Breast epithelium (tissue), 4 donors: Measurements from ENCODE around the gene SERTAD1. TPM values are rescaled to one million over a fixed set of nuclear protein-coding genes. Genes with fewer than 3 reads are reported as not detected.
"Not testable (repeated sequence)": the region's sequence is repeated elsewhere in the genome, so short reads cannot be mapped to it uniquely, and the experiment has no call there.

Experiments used
- DNase-seq, 2 donors: peaks; one replicate each; pipeline ENCODE4 v3.0.0-alpha.2; 2019; ENCODE audit warnings: low spot score in 2 of 2
- H3K27ac ChIP-seq, 2 donors: fragments of 200-600 bp; sonication (generic) in 1 of 2; one replicate each; pipeline ENCODE4 v1.5.1; 2016 to 2019; ENCODE audit warnings: mild to moderate bottlenecking in 1 of 2
- H3K27me3 ChIP-seq, 2 donors: fragments of 200-600 bp; sonication (generic) in 1 of 2; one replicate each; pipeline versions ENCODE4 v1.5.1 to v1.6.0; 2017 to 2019; ENCODE audit warnings: control low read depth in 1 of 2, mild to moderate bottlenecking in 1 of 2
- H3K36me3 ChIP-seq: fragments of 200-600 bp; one replicate; pipeline ENCODE4 v1.5.1; 2019
- H3K4me1 ChIP-seq, 2 donors: fragments of 200-600 bp; sonication (generic); one replicate each; pipeline ENCODE4 v1.5.1; 2016 to 2019; ENCODE audit warnings: control low read depth in 1 of 2
- H3K4me3 ChIP-seq, 3 donors: fragments of 200-600 bp; sonication (generic); 1 replicate in 2 of 3; 2 replicates in 1 of 3; pipeline ENCODE4 v1.5.1; 2016 to 2019; ENCODE audit warnings: mild to moderate bottlenecking in 3 of 3, moderate library complexity in 2 of 3
- H3K9me3 ChIP-seq, 2 donors: fragments of 200-600 bp; sonication (generic) in 1 of 2; one replicate each; pipeline ENCODE4 v1.5.1; 2016 to 2019; ENCODE audit warnings: control low read depth in 1 of 2
- POLR2A ChIP-seq: fragments of 450-650 bp; IDR thresholded peaks from one replicate; pipeline ENCODE4 v1.6.1; 2016; ENCODE audit warnings: antibody characterized with exemption, mild to moderate bottlenecking, moderate library complexity
- POLR2AphosphoS5 ChIP-seq, 3 donors: sonication (generic); formaldehyde crosslinking; IDR thresholded peaks; one replicate each; pipeline ENCODE4 v1.6.1; 2017; ENCODE audit warnings: antibody characterized with exemption in 3 of 3
- intact Hi-C: fragments of 100-400 bp; cut with DNase I; formaldehyde crosslinking; loops from one replicate; pipeline ENCODE4 v1.15.1; 2023; ENCODE audit warnings: low total_unique reads
- total RNA-seq, 3 donors: library from RNA; depleted of rRNA; stranded (reverse); fragments of >200 nt; gene quantifications; one replicate each; pipeline ENCODE4 v1.1.0, GENCODE V29; 2016
- TF ChIP-seq, protein P1 (sequence below), 3 donors: fragments of 450-650 bp; IDR thresholded peaks; one replicate each; pipeline ENCODE4 v1.5.1; 2016 to 2017; ENCODE audit warnings: antibody characterized with exemption in 3 of 3, mild to moderate bottlenecking in 3 of 3, moderate library complexity in 3 of 3

SERTAD1 gene
- total RNA-seq, 3 donors from 2014 or later: 10.4 to 25.3 (median 18.0) TPM

DNA sequence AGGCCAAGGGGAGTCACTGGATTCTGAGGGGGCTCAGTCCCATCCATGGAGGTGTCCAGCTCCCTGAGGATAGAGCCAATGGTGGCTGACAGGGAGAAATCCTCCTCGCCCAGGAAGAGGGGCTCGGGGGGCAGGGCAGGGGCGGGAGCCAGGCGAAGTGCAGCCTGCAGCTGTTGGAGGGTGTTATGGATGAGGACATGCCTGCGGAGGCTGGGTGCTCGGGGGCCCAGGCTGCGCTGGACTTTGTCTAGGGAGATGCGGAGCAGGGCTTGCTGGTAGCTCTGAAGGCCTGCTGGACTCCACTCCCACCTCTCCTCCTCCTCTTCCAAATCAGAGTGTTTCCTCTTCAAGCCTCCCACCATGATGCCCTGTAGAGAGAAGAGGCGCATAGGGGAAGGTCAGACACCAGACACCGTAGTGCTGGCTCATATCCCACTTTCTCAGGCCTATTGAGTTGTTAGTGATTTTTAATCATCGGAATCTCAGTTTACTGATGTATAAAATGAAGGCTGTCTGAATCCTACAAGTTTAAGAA, 16.0 kb upstream of the SERTAD1 start:
- peak overlapping the region in 1 of 3 donors; percentile 95 for H3K4me3 ChIP-seq
- DNase-seq: no peak
- H3K4me1 ChIP-seq: peaks cover 0 to 20% of the 10 kb centered on the region in 2 donors
- intact Hi-C loops: no loop called here
- H3K27ac ChIP-seq: peak overlapping the region; percentile 98 to 99
- TF ChIP-seq POLR2AphosphoS5 (IDR thresholded peaks at IDR 0.05) (no peak), POLR2A (no peak)
- TF ChIP-seq, protein P1, sequence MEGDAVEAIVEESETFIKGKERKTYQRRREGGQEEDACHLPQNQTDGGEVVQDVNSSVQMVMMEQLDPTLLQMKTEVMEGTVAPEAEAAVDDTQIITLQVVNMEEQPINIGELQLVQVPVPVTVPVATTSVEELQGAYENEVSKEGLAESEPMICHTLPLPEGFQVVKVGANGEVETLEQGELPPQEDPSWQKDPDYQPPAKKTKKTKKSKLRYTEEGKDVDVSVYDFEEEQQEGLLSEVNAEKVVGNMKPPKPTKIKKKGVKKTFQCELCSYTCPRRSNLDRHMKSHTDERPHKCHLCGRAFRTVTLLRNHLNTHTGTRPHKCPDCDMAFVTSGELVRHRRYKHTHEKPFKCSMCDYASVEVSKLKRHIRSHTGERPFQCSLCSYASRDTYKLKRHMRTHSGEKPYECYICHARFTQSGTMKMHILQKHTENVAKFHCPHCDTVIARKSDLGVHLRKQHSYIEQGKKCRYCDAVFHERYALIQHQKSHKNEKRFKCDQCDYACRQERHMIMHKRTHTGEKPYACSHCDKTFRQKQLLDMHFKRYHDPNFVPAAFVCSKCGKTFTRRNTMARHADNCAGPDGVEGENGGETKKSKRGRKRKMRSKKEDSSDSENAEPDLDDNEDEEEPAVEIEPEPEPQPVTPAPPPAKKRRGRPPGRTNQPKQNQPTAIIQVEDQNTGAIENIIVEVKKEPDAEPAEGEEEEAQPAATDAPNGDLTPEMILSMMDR (IDR thresholded peaks at IDR 0.05): no peak
- no peaks in the 10 kb centered on the region for H3K9me3 ChIP-seq
- no peaks in the 10 kb centered on the region for H3K27me3 ChIP-seq
- H3K36me3 ChIP-seq: no peaks in the 10 kb centered on the region

DNA sequence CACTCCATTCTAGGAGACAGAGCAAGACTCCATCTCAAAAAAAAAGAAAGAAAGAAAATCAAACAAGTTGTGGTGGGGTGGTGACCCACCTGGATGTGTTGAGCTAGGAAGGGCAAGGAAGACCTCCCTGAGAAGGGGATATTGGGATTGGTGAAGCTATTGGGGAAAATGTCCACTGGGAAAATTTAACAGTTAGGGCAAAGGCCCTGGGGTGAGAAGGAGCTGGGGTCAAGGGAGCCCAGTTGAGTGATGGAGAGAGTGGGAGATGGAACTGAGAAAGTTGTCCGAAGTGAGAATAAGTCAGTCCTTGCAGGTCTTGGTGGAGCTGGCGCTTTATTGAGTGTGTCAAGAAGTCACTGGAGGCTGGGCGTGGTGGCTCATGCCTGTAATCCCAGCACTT, 12.5 kb upstream of the SERTAD1 start:
- intact Hi-C loops: no loop called here
- Histone ChIP-seq H3K36me3 (no peaks in the 10 kb centered on the region), H3K27me3 (no peaks in the 10 kb centered on the region), H3K4me1 (peaks cover 0 to 15% of the 10 kb centered on the region in 2 donors), H3K9me3 (no peaks in the 10 kb centered on the region), H3K27ac (no peak overlapping the region), H3K4me3 (no peak overlapping the region)
- TF ChIP-seq POLR2A (no peak), POLR2AphosphoS5 (IDR thresholded peaks at IDR 0.05) (no peak)
- TF ChIP-seq, protein P1 (IDR thresholded peaks at IDR 0.05): no peak
- no peak for DNase-seq

DNA sequence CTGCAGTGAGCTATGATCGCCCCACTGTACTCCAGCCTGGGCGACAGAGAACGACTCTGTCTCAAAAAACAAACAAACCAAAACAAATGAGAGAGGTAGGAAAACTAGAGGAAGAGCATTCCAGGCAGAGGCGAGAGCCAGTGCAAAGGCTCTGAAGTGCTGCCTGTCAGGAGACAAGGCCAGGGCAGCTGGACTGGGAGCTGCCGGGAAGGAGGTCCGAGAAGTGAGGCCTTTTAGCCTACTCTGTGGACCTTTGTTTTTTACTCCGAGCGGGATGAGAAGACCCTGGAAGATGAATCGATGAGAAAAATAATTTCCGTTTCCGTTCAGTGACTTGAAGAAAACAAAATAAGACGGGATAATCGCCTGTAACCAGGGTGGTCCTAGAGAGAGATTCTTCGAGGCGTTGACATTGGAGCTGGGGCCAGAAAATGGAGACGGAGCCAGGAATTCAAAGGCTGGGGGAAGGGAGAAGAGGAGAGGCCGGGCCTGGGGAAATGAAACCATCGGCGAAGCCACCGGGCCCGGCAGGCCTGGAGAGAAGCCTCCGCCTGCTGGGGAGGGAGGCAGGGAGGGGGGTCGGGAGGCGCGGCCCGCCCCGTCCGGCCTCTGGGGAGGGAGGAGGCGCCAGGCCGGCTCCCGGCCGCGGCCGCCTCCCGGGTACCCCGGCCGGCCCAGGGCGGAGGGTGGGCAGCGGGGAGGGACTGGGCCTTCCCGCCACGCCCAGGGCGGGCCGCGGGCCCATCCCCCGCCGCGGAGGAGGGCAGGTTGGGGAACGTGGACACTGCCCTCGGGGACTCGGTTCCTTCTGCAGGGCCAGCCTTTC, 7.8 kb upstream of the SERTAD1 start:
- Histone ChIP-seq H3K4me3 (peak overlapping the region; percentile 41 to 65 (median 51)), H3K27ac (peak overlapping the region; percentile 92 to 96), H3K9me3 (no peaks in the 10 kb centered on the region), H3K27me3 (no peaks in the 10 kb centered on the region), H3K36me3 (no peaks in the 10 kb centered on the region), H3K4me1 (no peaks in the 10 kb centered on the region)
- intact Hi-C loops: no loop called here
- TF ChIP-seq POLR2A (peak; percentile 53), POLR2AphosphoS5 (IDR thresholded peaks at IDR 0.05) (peak in 2 of 3 donors; percentile 79 to 82)
- TF ChIP-seq, protein P1 (IDR thresholded peaks at IDR 0.05): peak in 2 of 3 donors; percentile 7 to 13
- peak; percentile 87 to 88 for DNase-seq

DNA sequence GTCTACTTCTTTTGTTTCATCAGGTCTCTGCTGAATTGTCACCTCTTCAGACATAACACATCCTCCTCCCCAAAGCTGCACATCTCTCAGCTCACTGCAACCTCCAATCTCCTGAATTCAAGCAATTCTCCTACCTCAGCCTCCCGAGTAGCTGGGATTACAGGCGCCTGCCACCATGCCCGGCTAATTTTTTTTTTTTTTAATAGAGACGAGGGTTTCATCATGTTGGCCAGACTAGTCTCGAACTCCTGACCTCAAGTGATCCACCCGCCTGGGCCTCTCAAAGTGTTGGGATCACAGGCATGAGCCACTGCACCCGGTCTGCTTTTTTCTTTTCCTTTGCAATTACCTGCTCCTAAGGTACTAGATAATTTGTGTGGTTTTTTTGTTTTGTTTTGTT, 7.0 kb upstream of the SERTAD1 start:
- H3K9me3 ChIP-seq, H3K27me3 ChIP-seq, DNase-seq, intact Hi-C loops, H3K36me3 ChIP-seq, H3K4me1 ChIP-seq: not testable (repeated sequence)
- Histone ChIP-seq H3K27ac (peak overlapping the region; percentile 92 to 96), H3K4me3 (peak overlapping the region; percentile 41 to 65 (median 51))

DNA sequence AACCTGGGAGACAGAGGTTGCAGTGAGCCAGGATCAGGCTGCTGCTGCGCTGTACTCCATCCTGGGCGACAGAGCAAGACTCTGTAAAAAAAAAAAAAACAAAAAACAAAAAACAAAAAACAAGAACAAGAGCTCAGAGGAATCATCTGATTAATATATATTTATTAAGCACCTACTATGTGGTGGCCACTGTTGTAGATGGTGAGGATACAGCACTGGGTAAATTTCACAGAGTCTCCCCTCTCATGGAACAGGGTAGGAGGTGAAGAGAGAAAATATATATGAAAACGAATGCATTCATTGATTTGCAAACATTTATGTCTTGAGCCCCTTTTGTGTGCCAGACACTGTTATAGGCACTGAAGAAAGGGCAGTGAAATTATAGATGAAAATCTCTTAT, 5.9 kb upstream of the SERTAD1 start:
- Histone ChIP-seq H3K4me3 (no peak overlapping the region), H3K9me3 (no peaks in the 10 kb centered on the region), H3K4me1 (no peaks in the 10 kb centered on the region), H3K27me3 (no peaks in the 10 kb centered on the region), H3K27ac (peak overlapping the region in 1 of 2 donors; percentile 92), H3K36me3 (no peaks in the 10 kb centered on the region)
- TF ChIP-seq POLR2AphosphoS5 (IDR thresholded peaks at IDR 0.05) (no peak), POLR2A (no peak)
- TF ChIP-seq, protein P1 (IDR thresholded peaks at IDR 0.05): no peak
- intact Hi-C loops: no loop called here
- no peak for DNase-seq

DNA sequence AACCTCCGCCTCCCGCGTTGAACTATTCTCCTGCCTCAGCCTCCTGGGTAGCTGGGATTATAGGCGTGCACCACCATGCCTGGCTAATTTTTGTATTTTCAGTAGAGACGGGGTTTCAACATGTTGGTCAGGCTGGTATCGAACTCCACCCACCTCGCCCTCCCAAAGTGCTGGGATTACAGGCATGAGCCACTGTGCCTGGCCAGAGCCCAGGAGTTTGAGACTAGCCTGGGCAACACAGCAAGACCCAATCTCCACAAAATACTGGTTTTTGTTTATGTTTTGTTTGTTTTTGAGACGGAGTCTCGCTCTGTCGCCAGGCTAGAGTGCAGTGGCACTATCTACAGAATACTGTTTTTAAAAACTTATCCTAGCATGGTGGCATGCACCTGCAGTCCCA, 4.5 kb upstream of the SERTAD1 start:
- DNase-seq, H3K27me3 ChIP-seq, H3K36me3 ChIP-seq, H3K4me3 ChIP-seq, intact Hi-C loops, H3K9me3 ChIP-seq, H3K4me1 ChIP-seq, H3K27ac ChIP-seq: not testable (repeated sequence)

DNA sequence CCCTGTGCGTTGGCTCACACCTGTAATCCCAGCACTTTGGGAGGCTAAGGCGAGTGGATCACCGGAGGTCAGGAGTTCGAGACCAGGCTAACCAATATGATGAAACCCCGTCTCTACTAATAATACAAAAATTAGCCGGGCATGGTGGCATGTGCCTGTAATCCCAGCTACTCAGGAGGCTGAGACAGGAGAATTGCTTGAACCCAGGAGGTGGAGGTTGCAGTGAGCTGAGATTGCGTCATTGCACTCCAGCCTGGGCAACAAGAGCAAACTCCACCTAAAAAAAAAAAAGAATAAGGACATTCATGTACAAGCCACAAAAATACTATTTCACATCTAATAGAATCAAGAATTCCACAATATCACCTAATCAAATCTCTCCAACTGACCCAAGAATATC, 2.4 kb upstream of the SERTAD1 start:
- H3K36me3 ChIP-seq, H3K27me3 ChIP-seq, H3K27ac ChIP-seq, H3K4me1 ChIP-seq, DNase-seq, intact Hi-C loops, H3K9me3 ChIP-seq, H3K4me3 ChIP-seq: not testable (repeated sequence)
